Erythroblast (primary cell): ENCODE measurements around the gene TUBA3D.
"Not testable (repeated sequence)": the region's sequence is repeated elsewhere in the genome, so short reads cannot be mapped to it uniquely, and the experiment has no call there.

Experiments used
- GATA1 ChIP-seq: IDR thresholded peaks from 2 replicates; pipeline ENCODE4 v1.6.1; 2011; ENCODE audit warnings: low read depth, mild to moderate bottlenecking, control low read depth, low read length, moderate library complexity
- POLR2A ChIP-seq: IDR thresholded peaks from 2 replicates; pipeline ENCODE4 v1.6.1; 2011; ENCODE audit warnings: mild to moderate bottlenecking, low read length

- TF ChIP-seq POLR2A, GATA1: not testable (repeated sequence)
These were observed 4.4 kb downstream of the TUBA3D start for GRCh38 chr2:131480351-131480750.
